HEK293T (cell line): ENCODE measurements around the gene P2RY2.

Experiments used
- ARNT ChIP-seq: fragments of 450-650 bp; IDR thresholded peaks from 2 replicates; pipeline ENCODE4 v1.6.1; 2017; ENCODE audit warnings: mild to moderate bottlenecking
- BHLHE40 ChIP-seq: fragments of 450-650 bp; IDR thresholded peaks from 2 replicates; pipeline ENCODE4 v1.6.1; 2016; ENCODE audit warnings: mild to moderate bottlenecking, moderate library complexity, borderline replicate concordance
- CTBP1 ChIP-seq: fragments of 450-650 bp; IDR thresholded peaks from 2 replicates; pipeline ENCODE4 v1.6.1; 2016; ENCODE audit warnings: borderline replicate concordance
- FOXA1 ChIP-seq: fragments of 450-650 bp; IDR thresholded peaks from 2 replicates; pipeline ENCODE4 v1.6.1; 2016; ENCODE audit warnings: mild to moderate bottlenecking
- FOXK2 ChIP-seq: fragments of 450-650 bp; IDR thresholded peaks from 2 replicates; pipeline ENCODE4 v1.6.1; 2016; ENCODE audit warnings: mild to moderate bottlenecking
- FOXM1 ChIP-seq: fragments of 450-650 bp; IDR thresholded peaks from 2 replicates; pipeline ENCODE4 v1.6.1; 2017; ENCODE audit warnings: mild to moderate bottlenecking, borderline replicate concordance
- HDGF ChIP-seq: fragments of 450-650 bp; IDR thresholded peaks from 2 replicates; pipeline ENCODE4 v1.6.1; 2017; ENCODE audit warnings: antibody characterized with exemption, borderline replicate concordance
- L3MBTL2 ChIP-seq: fragments of 450-650 bp; conservative IDR thresholded peaks from 2 replicates; pipeline ENCODE4 v1.6.1; 2016; ENCODE audit warnings: mild to moderate bottlenecking
- SP1 ChIP-seq: fragments of 450-650 bp; IDR thresholded peaks from 2 replicates; pipeline ENCODE4 v1.6.1; 2017
- SUZ12 ChIP-seq: fragments of 450-650 bp; IDR thresholded peaks from 2 replicates; pipeline ENCODE4 v1.6.1; 2016; ENCODE audit warnings: mild to moderate bottlenecking
- TARDBP ChIP-seq: fragments of 450-650 bp; IDR thresholded peaks from 2 replicates; pipeline ENCODE4 v1.6.1; 2016
- ZNF384 ChIP-seq: fragments of 450-650 bp; IDR thresholded peaks from 2 replicates; pipeline ENCODE4 v1.6.1; 2016
- TF ChIP-seq, protein P1 (sequence below): fragments of 450-650 bp; IDR thresholded peaks from 2 replicates; pipeline ENCODE4 v1.6.1; 2016

DNA sequence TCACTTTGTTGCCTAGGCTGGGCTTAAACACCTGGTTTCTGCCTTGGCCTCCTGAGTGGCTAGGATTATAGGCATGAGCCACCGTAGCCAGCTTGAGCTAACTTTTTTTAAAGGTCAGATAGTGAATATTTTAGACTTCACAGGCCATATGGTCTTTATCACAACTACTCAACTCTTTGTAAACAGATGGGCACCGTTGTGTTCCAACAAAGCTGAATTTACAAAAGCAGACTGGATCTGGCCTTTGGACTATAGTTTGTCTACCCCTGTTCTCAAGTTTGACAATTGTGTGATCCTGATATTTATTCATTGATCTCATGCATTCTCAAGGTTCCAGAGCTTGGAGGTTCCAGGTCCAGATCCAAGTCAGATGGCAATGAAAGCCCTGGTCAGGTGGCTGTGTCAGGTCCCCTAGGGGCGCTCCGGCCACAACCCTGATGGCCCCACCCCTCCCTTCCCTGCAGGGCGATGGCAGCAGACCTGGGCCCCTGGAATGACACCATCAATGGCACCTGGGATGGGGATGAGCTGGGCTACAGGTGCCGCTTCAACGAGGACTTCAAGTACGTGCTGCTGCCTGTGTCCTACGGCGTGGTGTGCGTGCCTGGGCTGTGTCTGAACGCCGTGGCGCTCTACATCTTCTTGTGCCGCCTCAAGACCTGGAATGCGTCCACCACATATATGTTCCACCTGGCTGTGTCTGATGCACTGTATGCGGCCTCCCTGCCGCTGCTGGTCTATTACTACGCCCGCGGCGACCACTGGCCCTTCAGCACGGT is 15.8 kb downstream of the P2RY2 start:
- TF ChIP-seq BHLHE40, result no peak
- TF ChIP-seq TARDBP, result no peak
- TF ChIP-seq FOXK2, result no peak
- no peak for TF ChIP-seq ZNF384
- no peak for TF ChIP-seq FOXA1
- TF ChIP-seq SUZ12, result no peak
- no peak for TF ChIP-seq SP1
- no peak for TF ChIP-seq FOXM1
- TF ChIP-seq ARNT, result no peak
- no peak for TF ChIP-seq CTBP1
- TF ChIP-seq L3MBTL2, result no peak
- no peak for TF ChIP-seq HDGF
- TF ChIP-seq, protein P1, sequence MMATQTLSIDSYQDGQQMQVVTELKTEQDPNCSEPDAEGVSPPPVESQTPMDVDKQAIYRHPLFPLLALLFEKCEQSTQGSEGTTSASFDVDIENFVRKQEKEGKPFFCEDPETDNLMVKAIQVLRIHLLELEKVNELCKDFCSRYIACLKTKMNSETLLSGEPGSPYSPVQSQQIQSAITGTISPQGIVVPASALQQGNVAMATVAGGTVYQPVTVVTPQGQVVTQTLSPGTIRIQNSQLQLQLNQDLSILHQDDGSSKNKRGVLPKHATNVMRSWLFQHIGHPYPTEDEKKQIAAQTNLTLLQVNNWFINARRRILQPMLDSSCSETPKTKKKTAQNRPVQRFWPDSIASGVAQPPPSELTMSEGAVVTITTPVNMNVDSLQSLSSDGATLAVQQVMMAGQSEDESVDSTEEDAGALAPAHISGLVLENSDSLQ, result no peak
